ENCODE measurements around the gene F2RL3.

GRCh38 chr19:16911046-16911445, 22.2 kb downstream of the F2RL3 start:
- TF ChIP-seq CTCF (IDR thresholded peaks at IDR 0.05) (no peak), ZFX (IDR thresholded peaks at IDR 0.05; ENCODE audit: borderline replicate concordance) (no peak)

Data from 22Rv1 (cell line).